ENCODE data around the gene SLC19A2. TPM values are rescaled to one million over a fixed set of nuclear protein-coding genes. Genes with fewer than 3 reads are reported as not detected.
A peak's percentile ranks its signal among the peaks of the same experiment; 100 is the strongest.

SLC19A2 gene
- total and polyA plus RNA-seq, 2 of the 13 experiments (the other 11 are each of a cell fraction or from before 2014, with no cell fraction given), result 30.4 to 56.0 TPM

- WGBS (ENCODE audit: low lambda C conversion rate), result 6% methylated on average over 23 of the region's 29 CpGs
- DNase-seq (ENCODE audit: low spot score) (peak; percentile 3), FAIRE-seq (no peak), ATAC-seq (peak; percentile 80)
- 0 out of 2 replicates have a peak, but pooled peaks cover under 1% of the 10 kb centered on the region for H3K9me3 ChIP-seq (ENCODE audit: low read length)
- ChIA-PET CTCF (ENCODE audit: low intra/inter-chr PET ratio, low total read pairs) (no interaction called here), POLR2A (no interaction called here)
- H4K20me1 ChIP-seq (ENCODE audit: insufficient read depth, low read length), result no peaks in the 10 kb centered on the region
- H3K4me1 ChIP-seq (ENCODE audit: insufficient read depth, low read length), result 0 out of 2 replicates have a peak, but pooled peaks cover 9% of the 10 kb centered on the region
- in situ Hi-C loops (cut with HindIII; ENCODE audit: extremely low pct_ligation_motif_present, low pct_unique_long_range_greater_than_20kb) (no loop called here), intact Hi-C loops (cut with micrococcal nuclease; ENCODE audit: unreplicated experiment) (no loop called here)
- peaks cover 2 to 16% of the 10 kb centered on the region in 2 experiments; a peak in 4 of 5 replicates for H3K27me3 ChIP-seq (ENCODE audit: control insufficient read depth in 1 of 2, insufficient read depth in 2 of 2, low read length in 2 of 2)
- peak within 1 kb of the TSS in 2 of 3 experiments; percentile 2 to 52; a peak in 3 of 6 replicates for H3K4me3 ChIP-seq (replicated peaks in 1 of 3; ENCODE audit: insufficient read depth in 1 of 3, low read depth in 2 of 3, low read length in 3 of 3)
- H3K4me2 ChIP-seq (ENCODE audit: low read depth, low read length), result peak within 1 kb of the TSS; percentile 59
- H3K27ac ChIP-seq (ENCODE audit: extremely low read length, insufficient read depth, low read length), result no peak within 1 kb of the TSS
- no peak within 1 kb of the TSS for H2AFZ ChIP-seq (ENCODE audit: low read length)
- H3K79me2 ChIP-seq (ENCODE audit: insufficient read depth, low read length), result no peaks in the 10 kb centered on the region
- BruUV-seq (replicated peaks), result no TSS peak
- no peak within 1 kb of the TSS for H3K9ac ChIP-seq (ENCODE audit: insufficient read depth, low read depth, low read length)
- TF ChIP-seq ZFP1 (CRISPR knock-in tag; IDR thresholded peaks at IDR 0.05) (no peak), SALL1 (CRISPR knock-in tag; IDR thresholded peaks at IDR 0.05) (0 out of 2 replicates have a peak, but pooled peaks have one; percentile 13), ATF2 (CRISPR knock-in tag; IDR thresholded peaks at IDR 0.05) (no peak), RFX3 (CRISPR knock-in tag; IDR thresholded peaks at IDR 0.05) (peak; percentile 72), RFX1 (IDR thresholded peaks at IDR 0.05) (peak; percentile 35; the same call in 1 of the 2 replicates), ZMYM4 (CRISPR knock-in tag; IDR thresholded peaks at IDR 0.05) (peak; percentile 35; the same call in 1 of the 2 replicates)
- TF ChIP-seq, protein P1, sequence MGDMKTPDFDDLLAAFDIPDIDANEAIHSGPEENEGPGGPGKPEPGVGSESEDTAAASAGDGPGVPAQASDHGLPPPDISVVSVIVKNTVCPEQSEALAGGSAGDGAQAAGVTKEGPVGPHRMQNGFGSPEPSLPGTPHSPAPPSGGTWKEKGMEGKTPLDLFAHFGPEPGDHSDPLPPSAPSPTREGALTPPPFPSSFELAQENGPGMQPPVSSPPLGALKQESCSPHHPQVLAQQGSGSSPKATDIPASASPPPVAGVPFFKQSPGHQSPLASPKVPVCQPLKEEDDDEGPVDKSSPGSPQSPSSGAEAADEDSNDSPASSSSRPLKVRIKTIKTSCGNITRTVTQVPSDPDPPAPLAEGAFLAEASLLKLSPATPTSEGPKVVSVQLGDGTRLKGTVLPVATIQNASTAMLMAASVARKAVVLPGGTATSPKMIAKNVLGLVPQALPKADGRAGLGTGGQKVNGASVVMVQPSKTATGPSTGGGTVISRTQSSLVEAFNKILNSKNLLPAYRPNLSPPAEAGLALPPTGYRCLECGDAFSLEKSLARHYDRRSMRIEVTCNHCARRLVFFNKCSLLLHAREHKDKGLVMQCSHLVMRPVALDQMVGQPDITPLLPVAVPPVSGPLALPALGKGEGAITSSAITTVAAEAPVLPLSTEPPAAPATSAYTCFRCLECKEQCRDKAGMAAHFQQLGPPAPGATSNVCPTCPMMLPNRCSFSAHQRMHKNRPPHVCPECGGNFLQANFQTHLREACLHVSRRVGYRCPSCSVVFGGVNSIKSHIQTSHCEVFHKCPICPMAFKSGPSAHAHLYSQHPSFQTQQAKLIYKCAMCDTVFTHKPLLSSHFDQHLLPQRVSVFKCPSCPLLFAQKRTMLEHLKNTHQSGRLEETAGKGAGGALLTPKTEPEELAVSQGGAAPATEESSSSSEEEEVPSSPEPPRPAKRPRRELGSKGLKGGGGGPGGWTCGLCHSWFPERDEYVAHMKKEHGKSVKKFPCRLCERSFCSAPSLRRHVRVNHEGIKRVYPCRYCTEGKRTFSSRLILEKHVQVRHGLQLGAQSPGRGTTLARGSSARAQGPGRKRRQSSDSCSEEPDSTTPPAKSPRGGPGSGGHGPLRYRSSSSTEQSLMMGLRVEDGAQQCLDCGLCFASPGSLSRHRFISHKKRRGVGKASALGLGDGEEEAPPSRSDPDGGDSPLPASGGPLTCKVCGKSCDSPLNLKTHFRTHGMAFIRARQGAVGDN (CRISPR knock-in tag; IDR thresholded peaks at IDR 0.05), result peak; percentile 49
- no peaks in the 10 kb centered on the region for H3K36me3 ChIP-seq (replicated peaks in 1 of 2; ENCODE audit: control insufficient read depth in 1 of 2, insufficient read depth in 2 of 2, low read length in 2 of 2)
Measured at GRCh38 chr1:169427081-169427641, 58.6 kb downstream of the SLC19A2 start, which contains the start of gene CCDC181. TSS of gene CCDC181 (minus strand) at chr1:169427474. CDS start at chr1:169424927, 2,547 bp downstream.

Data from HepG2 (cell line).